ENCODE measurements around the gene CMC2. TPM values are rescaled to one million over a fixed set of nuclear protein-coding genes. Genes with fewer than 3 reads are reported as not detected.

The CMC2 gene
- total RNA-seq, 1 experiment from 2014 or later, result 64.2 TPM

GRCh38 chr16:80947239-80947638 lies 59.4 kb downstream of the CMC2 start:
- Mint-ChIP-seq H3K9me3 (peaks cover 0 to under 1% of the 10 kb centered on the region in 2 experiments; a peak in 2 of 5 replicates), H3K4me3 (no peak overlapping the region), H3K36me3 (ENCODE audit: insufficient read depth in 1 of 3, low read depth in 3 of 3) (no peaks in the 10 kb centered on the region), H3K27ac (no peak overlapping the region), H3K27me3 (ENCODE audit: low read depth) (peaks cover 18% of the 10 kb centered on the region; the same call in 1 of the 2 replicates), H3K4me1 (peaks cover 10 to 11% of the 10 kb centered on the region in 2 experiments)
- no peaks in the 10 kb centered on the region for H3K27me3 ChIP-seq (ENCODE audit: insufficient read depth, low read length)
- no peak overlapping the region for H2BK20ac ChIP-seq (ENCODE audit: low read depth, low read length, poor library complexity, severe bottlenecking)
- no CpG with 5 or more reads among the region's 5 CpGs for WGBS (ENCODE audit: extremely low coverage, insufficient read length, low lambda C conversion rate)
- no peak overlapping the region for H3K27ac ChIP-seq (ENCODE audit: insufficient read length, low read depth, low read length)
- H4K20me1 ChIP-seq (ENCODE audit: control insufficient read depth, insufficient read depth, insufficient read length), result no peaks in the 10 kb centered on the region
- H3T11ph ChIP-seq (ENCODE audit: low read length), result no peak overlapping the region
- H3K14ac ChIP-seq (ENCODE audit: insufficient read depth, low read length), result no peak overlapping the region
- H3K9ac ChIP-seq (ENCODE audit: extremely low read depth, insufficient read length, low read length), result no peak overlapping the region
- H2AK5ac ChIP-seq (ENCODE audit: insufficient read length, low read length), result no peak overlapping the region
- H3K23me2 ChIP-seq (ENCODE audit: insufficient read length, low read depth, low read length, poor library complexity, severe bottlenecking), result no peaks in the 10 kb centered on the region
- no peak overlapping the region for H2BK120ac ChIP-seq (ENCODE audit: low read depth, low read length, poor library complexity, severe bottlenecking)
- no peak for DNase-seq
- no peak overlapping the region for H3K4ac ChIP-seq (ENCODE audit: low read depth, low read length)
- TF ChIP-seq CTCF (conservative IDR thresholded peaks at IDR 0.05), result no peak
- no peak overlapping the region for H4K8ac ChIP-seq (replicated peaks; ENCODE audit: insufficient read length, low read depth, low read length)
- H2BK15ac ChIP-seq (ENCODE audit: low read depth, low read length), result no peak overlapping the region
- no peak overlapping the region for H2AFZ ChIP-seq (ENCODE audit: low read length)
- H4K5ac ChIP-seq (ENCODE audit: insufficient read length, low read depth, low read length), result no peak overlapping the region
- H3K23ac ChIP-seq (ENCODE audit: insufficient read length, low read depth, low read length), result no peak overlapping the region
- no peak overlapping the region for H3K4me2 ChIP-seq (ENCODE audit: insufficient read depth, insufficient read length, low read length)
- H4K91ac ChIP-seq (ENCODE audit: insufficient read length, low read depth, low read length), result no peak overlapping the region
- H3K4me1 ChIP-seq (ENCODE audit: insufficient read depth, low read length), result no peaks in the 10 kb centered on the region
- no peaks in the 10 kb centered on the region for H3K79me1 ChIP-seq (ENCODE audit: insufficient read depth, low read depth, low read length, poor library complexity, severe bottlenecking)
- H2BK12ac ChIP-seq (ENCODE audit: insufficient read length, low read depth, low read length), result no peak overlapping the region
- H3K56ac ChIP-seq (ENCODE audit: insufficient read length, low read depth, low read length), result no peak overlapping the region
- no peak overlapping the region for H3K18ac ChIP-seq (ENCODE audit: insufficient read length, low read depth, low read length)
- H3K79me2 ChIP-seq (ENCODE audit: insufficient read depth, low read length), result no peaks in the 10 kb centered on the region
- no peaks in the 10 kb centered on the region for H3K9me3 ChIP-seq (ENCODE audit: control insufficient read depth, low read depth, low read length)
- H2BK5ac ChIP-seq (ENCODE audit: insufficient read length, low read length), result no peak overlapping the region
